ENCODE results near the gene PHF2.

The PHF2 gene

GRCh38 chr9:93623753-93624152 is 47.4 kb downstream of the PHF2 start:
- Histone ChIP-seq H3K4me2 (ENCODE audit: low read length) (no peak overlapping the region), H3K36me3 (ENCODE audit: insufficient read depth, low read length) (no peaks in the 10 kb centered on the region), H3K27me3 (ENCODE audit: control insufficient read depth, insufficient read depth, low read length) (no peaks in the 10 kb centered on the region), H3K4me3 (ENCODE audit: low read length) (no peak overlapping the region), H3K9me3 (replicated peaks; ENCODE audit: low read length) (peaks cover 8% of the 10 kb centered on the region), H3K9ac (ENCODE audit: low read depth, low read length) (no peak overlapping the region), H3K4me1 (ENCODE audit: control insufficient read depth, insufficient read depth, low read length) (no peaks in the 10 kb centered on the region)

- Histone ChIP-seq H3K4me1 (ENCODE audit: control insufficient read depth, insufficient read depth, low read length) (no peaks in the 10 kb centered on the region), H3K9me3 (replicated peaks; ENCODE audit: low read length) (peaks cover 8% of the 10 kb centered on the region), H3K9ac (ENCODE audit: low read depth, low read length) (no peak overlapping the region), H3K4me2 (ENCODE audit: low read length) (no peak overlapping the region), H3K36me3 (ENCODE audit: insufficient read depth, low read length) (no peaks in the 10 kb centered on the region), H3K27me3 (ENCODE audit: control insufficient read depth, insufficient read depth, low read length) (no peaks in the 10 kb centered on the region), H3K4me3 (ENCODE audit: low read length) (no peak overlapping the region)
These were observed 48.0 kb downstream of the PHF2 start for GRCh38 chr9:93624431-93624834.

- Histone ChIP-seq H3K4me3 (ENCODE audit: low read length) (no peak overlapping the region), H3K27me3 (ENCODE audit: control insufficient read depth, insufficient read depth, low read length) (no peaks in the 10 kb centered on the region), H3K4me1 (ENCODE audit: control insufficient read depth, insufficient read depth, low read length) (no peaks in the 10 kb centered on the region), H3K9ac (ENCODE audit: low read depth, low read length) (no peak overlapping the region), H3K36me3 (ENCODE audit: insufficient read depth, low read length) (no peaks in the 10 kb centered on the region), H3K9me3 (replicated peaks; ENCODE audit: low read length) (peaks cover 8% of the 10 kb centered on the region), H3K4me2 (ENCODE audit: low read length) (no peak overlapping the region)
These were observed 48.6 kb downstream of the PHF2 start for GRCh38 chr9:93624977-93625376.

DNA sequence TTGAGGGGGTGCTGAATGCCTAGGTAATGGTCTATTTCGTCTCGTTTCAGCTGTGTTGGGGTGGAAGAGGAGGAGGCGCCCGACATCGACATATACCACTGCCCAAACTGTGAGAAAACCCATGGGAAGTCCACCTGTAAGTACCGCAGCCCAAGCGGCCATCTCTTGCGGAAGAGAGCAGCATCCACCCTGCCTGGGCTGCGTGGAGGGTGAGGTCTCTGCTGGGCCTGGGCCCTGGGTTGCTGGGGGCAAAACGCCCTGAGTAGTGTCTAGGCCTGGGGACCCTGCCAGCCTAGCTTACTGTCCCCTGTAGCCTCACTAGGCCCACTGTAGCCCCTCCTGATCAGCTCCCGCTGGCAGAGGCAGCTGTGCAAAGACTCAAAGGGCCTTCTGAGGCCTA is 53.5 kb downstream of the PHF2 start:
- H3K36me3 ChIP-seq (ENCODE audit: insufficient read depth, low read length), result peaks cover 21% of the 10 kb centered on the region
- no peak overlapping the region for H3K4me3 ChIP-seq (ENCODE audit: low read length)
- peaks cover 8% of the 10 kb centered on the region for H3K9me3 ChIP-seq (replicated peaks; ENCODE audit: low read length)
- no peak overlapping the region for H3K4me2 ChIP-seq (ENCODE audit: low read length)
- H3K4me1 ChIP-seq (ENCODE audit: control insufficient read depth, insufficient read depth, low read length), result no peaks in the 10 kb centered on the region
- no peaks in the 10 kb centered on the region for H3K27me3 ChIP-seq (ENCODE audit: control insufficient read depth, insufficient read depth, low read length)
- no peak overlapping the region for H3K9ac ChIP-seq (ENCODE audit: low read depth, low read length)

DNA sequence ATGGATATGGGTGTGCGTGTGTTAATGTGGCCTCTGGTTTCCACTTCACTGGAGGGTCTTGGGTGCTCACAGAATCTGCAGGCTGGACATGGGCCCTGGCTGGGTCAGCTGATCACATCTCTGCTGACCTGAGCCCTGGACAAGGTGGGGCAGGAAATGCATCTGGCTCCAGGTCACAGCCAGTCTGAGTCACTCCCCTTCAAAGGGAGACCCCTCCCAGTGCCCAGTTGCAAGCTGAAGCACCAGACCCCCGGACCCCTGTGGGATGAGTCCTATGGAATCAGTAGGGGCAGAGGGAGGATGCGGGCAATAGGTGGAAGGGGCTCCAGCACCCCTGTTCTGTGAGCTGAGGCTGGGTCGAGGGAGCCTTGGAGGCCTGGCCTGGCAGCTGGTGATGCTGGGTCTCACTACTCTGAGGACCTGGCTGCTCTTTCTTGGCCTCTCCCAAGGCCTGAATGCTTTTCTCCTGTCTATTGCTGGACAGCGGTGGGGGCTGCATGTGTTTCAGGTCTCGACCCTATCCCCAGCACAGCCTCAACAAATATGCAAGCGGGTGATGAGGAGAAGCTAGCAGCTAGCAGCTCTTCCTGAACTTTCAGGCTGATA is 54.5 kb downstream of the PHF2 start:
- H3K36me3 ChIP-seq (ENCODE audit: insufficient read depth, low read length), result peaks cover 21% of the 10 kb centered on the region
- no peak overlapping the region for H3K4me2 ChIP-seq (ENCODE audit: low read length)
- no peak overlapping the region for H3K9ac ChIP-seq (ENCODE audit: low read depth, low read length)
- no peaks in the 10 kb centered on the region for H3K4me1 ChIP-seq (ENCODE audit: control insufficient read depth, insufficient read depth, low read length)
- H3K9me3 ChIP-seq (replicated peaks; ENCODE audit: low read length), result peaks cover 8% of the 10 kb centered on the region
- H3K27me3 ChIP-seq (ENCODE audit: control insufficient read depth, insufficient read depth, low read length), result no peaks in the 10 kb centered on the region
- no peak overlapping the region for H3K4me3 ChIP-seq (ENCODE audit: low read length)

DNA sequence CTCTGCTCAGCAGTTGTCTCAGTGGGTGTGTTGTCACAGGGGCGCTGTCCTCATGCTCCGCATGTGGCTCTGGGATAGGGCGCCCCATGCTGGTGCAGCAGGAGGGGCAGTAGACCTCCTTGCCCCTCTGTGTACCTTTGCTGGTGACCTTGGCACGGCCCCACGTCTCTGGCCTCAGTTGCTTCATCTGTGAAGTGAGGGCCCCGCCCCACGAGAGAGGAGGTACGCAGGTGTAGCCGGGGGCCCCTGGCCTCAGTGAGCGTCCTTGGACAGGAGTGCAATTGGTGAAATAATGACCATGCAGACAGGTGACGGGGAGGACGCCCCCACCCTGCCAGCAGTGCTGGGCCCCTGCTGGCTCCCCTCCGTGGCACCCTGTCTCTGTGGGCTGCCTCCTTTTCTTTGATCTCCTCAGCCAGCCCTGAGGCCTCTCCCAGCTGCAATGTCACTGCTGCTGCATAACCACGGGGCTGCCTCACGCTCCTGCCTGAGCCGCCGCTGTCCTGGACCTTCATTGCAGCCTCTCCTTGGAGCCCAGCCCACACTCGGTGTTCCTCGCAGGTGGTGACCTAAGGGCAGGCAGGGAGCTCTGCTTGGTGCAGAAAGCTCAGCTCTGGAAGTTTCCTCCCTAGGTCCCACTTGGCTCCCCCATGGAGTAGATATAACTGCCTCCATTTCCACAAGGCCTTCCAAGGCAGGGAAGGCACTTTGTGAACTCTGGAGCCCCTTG is 57.3 kb downstream of the PHF2 start:
- H3K4me3 ChIP-seq (ENCODE audit: low read length), result no peak overlapping the region
- no peaks in the 10 kb centered on the region for H3K4me1 ChIP-seq (ENCODE audit: control insufficient read depth, insufficient read depth, low read length)
- no peaks in the 10 kb centered on the region for H3K9me3 ChIP-seq (replicated peaks; ENCODE audit: low read length)
- no peak overlapping the region for H3K9ac ChIP-seq (ENCODE audit: low read depth, low read length)
- H3K4me2 ChIP-seq (ENCODE audit: low read length), result no peak overlapping the region
- no peaks in the 10 kb centered on the region for H3K27me3 ChIP-seq (ENCODE audit: control insufficient read depth, insufficient read depth, low read length)
- peaks cover 39% of the 10 kb centered on the region for H3K36me3 ChIP-seq (ENCODE audit: insufficient read depth, low read length)

DNA sequence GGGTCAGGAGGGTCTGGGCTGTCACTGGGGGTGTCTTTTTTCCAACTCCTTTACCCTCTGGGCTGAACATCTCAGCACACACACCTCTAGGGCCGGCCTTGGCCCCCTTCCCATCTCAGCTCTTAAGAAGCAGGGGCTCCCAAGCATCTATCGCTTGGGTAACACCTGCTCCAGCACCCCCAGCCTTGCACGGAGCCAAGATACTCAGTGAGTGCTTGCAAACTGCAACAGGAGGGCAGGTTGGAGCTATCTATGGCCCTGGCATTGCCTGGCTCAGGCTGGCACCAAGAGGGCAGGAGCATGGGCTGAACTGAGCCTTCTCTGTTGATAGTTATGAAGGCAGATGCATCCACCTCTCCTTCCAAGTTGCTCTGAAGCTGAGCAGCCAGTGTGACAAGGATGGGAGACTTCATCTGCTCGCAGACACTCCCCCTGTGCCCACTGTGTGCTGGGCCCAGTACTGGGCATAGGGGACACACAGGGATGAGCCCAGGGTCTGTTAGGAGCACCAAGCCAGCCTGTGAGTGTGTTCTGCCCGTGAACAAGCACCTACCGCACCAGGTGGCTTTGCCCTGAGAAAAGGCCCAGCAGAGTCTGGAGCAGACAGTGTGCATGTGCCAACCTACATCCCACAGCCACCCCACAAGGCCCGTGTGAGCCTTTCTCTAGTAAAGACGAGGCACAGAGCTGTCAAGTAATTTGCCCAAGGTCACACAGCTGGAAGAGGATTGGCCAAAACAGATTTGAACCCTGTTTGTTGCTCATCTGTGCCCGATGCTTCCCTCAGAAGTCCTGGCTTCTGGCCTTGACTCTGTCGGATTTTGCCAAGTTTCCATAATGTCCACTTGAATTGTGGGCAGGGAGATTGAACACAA is 58.2 kb downstream of the PHF2 start:
- Histone ChIP-seq H3K4me2 (ENCODE audit: low read length) (no peak overlapping the region), H3K36me3 (ENCODE audit: insufficient read depth, low read length) (peaks cover 39% of the 10 kb centered on the region), H3K9ac (ENCODE audit: low read depth, low read length) (no peak overlapping the region), H3K27me3 (ENCODE audit: control insufficient read depth, insufficient read depth, low read length) (no peaks in the 10 kb centered on the region), H3K4me1 (ENCODE audit: control insufficient read depth, insufficient read depth, low read length) (no peaks in the 10 kb centered on the region), H3K9me3 (replicated peaks; ENCODE audit: low read length) (no peaks in the 10 kb centered on the region), H3K4me3 (ENCODE audit: low read length) (no peak overlapping the region)

- H3K4me3 ChIP-seq (ENCODE audit: low read length), result no peak overlapping the region
- H3K36me3 ChIP-seq (ENCODE audit: insufficient read depth, low read length), result peaks cover 43% of the 10 kb centered on the region
- H3K4me2 ChIP-seq (ENCODE audit: low read length), result no peak overlapping the region
- H3K4me1 ChIP-seq (ENCODE audit: control insufficient read depth, insufficient read depth, low read length), result no peaks in the 10 kb centered on the region
- no peaks in the 10 kb centered on the region for H3K27me3 ChIP-seq (ENCODE audit: control insufficient read depth, insufficient read depth, low read length)
- H3K9ac ChIP-seq (ENCODE audit: low read depth, low read length), result no peak overlapping the region
- no peaks in the 10 kb centered on the region for H3K9me3 ChIP-seq (replicated peaks; ENCODE audit: low read length)
These were observed 59.1 kb downstream of the PHF2 start for GRCh38 chr9:93635186-93636107.

- no peaks in the 10 kb centered on the region for H3K27me3 ChIP-seq (ENCODE audit: control insufficient read depth, insufficient read depth, low read length)
- H3K4me1 ChIP-seq (ENCODE audit: control insufficient read depth, insufficient read depth, low read length), result no peaks in the 10 kb centered on the region
- H3K9ac ChIP-seq (ENCODE audit: low read depth, low read length), result no peak overlapping the region
- H3K4me3 ChIP-seq (ENCODE audit: low read length), result no peak overlapping the region
- peaks cover 39% of the 10 kb centered on the region for H3K36me3 ChIP-seq (ENCODE audit: insufficient read depth, low read length)
- H3K9me3 ChIP-seq (replicated peaks; ENCODE audit: low read length), result no peaks in the 10 kb centered on the region
- H3K4me2 ChIP-seq (ENCODE audit: low read length), result no peak overlapping the region
These were observed 59.8 kb downstream of the PHF2 start for GRCh38 chr9:93636172-93636661.

DNA sequence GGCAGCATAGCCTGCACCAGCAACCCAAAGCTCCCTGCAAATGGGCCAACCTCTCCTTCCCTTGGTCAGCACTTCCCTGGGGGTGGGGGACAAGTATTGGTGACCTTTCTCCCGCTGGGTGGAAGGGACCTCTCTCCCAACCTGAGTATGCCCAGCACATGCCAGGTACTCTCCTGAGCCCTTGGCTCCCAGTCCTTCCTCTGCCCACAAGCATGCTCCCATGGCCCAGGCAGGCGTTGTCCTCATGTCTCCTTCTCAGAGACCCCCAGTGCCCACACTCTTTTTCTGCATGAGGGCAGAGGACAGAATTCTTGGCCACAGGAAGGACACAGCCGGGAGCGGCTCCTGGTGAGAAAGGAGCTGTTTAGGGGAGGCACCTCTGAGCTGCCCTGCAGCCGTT is 60.3 kb downstream of the PHF2 start:
- Histone ChIP-seq H3K4me3 (ENCODE audit: low read length) (no peak overlapping the region), H3K4me1 (ENCODE audit: control insufficient read depth, insufficient read depth, low read length) (no peaks in the 10 kb centered on the region), H3K9ac (ENCODE audit: low read depth, low read length) (no peak overlapping the region), H3K27me3 (ENCODE audit: control insufficient read depth, insufficient read depth, low read length) (no peaks in the 10 kb centered on the region), H3K36me3 (ENCODE audit: insufficient read depth, low read length) (peaks cover 39% of the 10 kb centered on the region), H3K9me3 (replicated peaks; ENCODE audit: low read length) (no peaks in the 10 kb centered on the region), H3K4me2 (ENCODE audit: low read length) (no peak overlapping the region)

GRCh38 chr9:93637886-93638285 is 61.5 kb downstream of the PHF2 start:
- no peak overlapping the region for H3K4me2 ChIP-seq (ENCODE audit: low read length)
- no peaks in the 10 kb centered on the region for H3K27me3 ChIP-seq (ENCODE audit: control insufficient read depth, insufficient read depth, low read length)
- peaks cover 35% of the 10 kb centered on the region for H3K36me3 ChIP-seq (ENCODE audit: insufficient read depth, low read length)
- no peak overlapping the region for H3K4me3 ChIP-seq (ENCODE audit: low read length)
- H3K9ac ChIP-seq (ENCODE audit: low read depth, low read length), result no peak overlapping the region
- H3K4me1 ChIP-seq (ENCODE audit: control insufficient read depth, insufficient read depth, low read length), result peaks cover 9% of the 10 kb centered on the region
- H3K9me3 ChIP-seq (replicated peaks; ENCODE audit: low read length), result no peaks in the 10 kb centered on the region
